ENCODE measurements around the gene CFAP99. TPM values are rescaled to one million over a fixed set of nuclear protein-coding genes. Genes with fewer than 3 reads are reported as not detected.
A peak's percentile ranks its signal among the peaks of the same experiment; 100 is the strongest.

The CFAP99 gene
- total and polyA plus RNA-seq, 9 of the 15 experiments (the other 6 are each of a cell fraction or from before 2014, with no cell fraction given): 0.07 to 0.18 (median 0.09) TPM; not detected in 6

DNA sequence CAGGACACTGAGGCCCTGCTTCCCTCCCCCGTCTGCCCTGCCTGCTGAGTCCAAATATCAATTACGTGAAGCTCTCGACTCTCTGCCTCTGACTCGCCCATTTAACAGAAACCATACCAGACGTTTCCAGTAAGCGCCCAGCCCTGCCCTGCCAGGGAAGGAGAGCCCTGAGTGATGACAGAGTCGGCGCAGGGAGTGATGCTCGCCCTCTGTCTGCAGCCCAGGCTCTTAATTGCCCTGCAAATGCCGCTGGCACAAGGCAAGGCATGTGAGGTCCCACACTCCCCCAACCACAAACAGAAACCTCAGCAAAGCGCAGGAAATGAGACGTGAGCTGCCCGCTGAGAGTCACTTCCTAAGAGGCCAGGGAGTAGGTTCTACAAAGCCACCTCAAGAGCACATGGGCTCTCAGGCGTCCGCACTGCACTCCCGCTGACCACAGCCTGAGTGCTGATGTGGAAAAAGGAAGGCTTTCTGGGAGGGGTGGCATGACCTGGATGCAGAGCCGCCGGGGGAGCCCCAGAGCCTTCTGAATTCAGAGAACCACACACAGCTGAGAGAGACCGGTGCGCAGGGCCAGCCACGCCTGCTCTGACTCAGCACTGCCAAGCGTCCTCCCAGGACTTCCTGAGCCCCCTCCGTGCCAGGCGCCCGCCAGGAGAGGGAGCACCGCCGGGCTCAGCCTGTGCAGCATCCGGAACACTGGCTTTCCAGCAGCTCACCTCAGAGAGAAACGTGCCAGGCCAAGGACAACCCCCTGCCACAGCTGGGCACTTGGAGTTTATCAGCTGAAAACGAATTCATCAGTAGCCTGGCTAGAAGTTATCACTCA lies 5.7 kb upstream of the CFAP99 start (continued):
- TF ChIP-seq ZBTB7A (IDR thresholded peaks at IDR 0.05; ENCODE audit: borderline replicate concordance, control insufficient read depth, low read depth, low read length) (no peak; the same call in 1 of the 2 replicates), ZNF445 (CRISPR knock-in tag; IDR thresholded peaks at IDR 0.05; ENCODE audit: low read depth) (no peak), SAFB (IDR thresholded peaks at IDR 0.05; ENCODE audit: borderline replicate concordance, low read depth, low read length) (no peak), ELF1 (tag; IDR thresholded peaks at IDR 0.05) (peak; percentile 50; the same call in 1 of the 2 replicates), HIVEP1 (CRISPR knock-in tag; IDR thresholded peaks at IDR 0.05) (no peak), TGIF2 (CRISPR knock-in tag; IDR thresholded peaks at IDR 0.05) (no peak), HNRNPH1 (optimal IDR thresholded peaks at IDR 0.05; ENCODE audit: low read depth, low read length) (no peak), HMG20A (CRISPR knock-in tag; conservative IDR thresholded peaks at IDR 0.05) (no peak), CHD4 (IDR thresholded peaks at IDR 0.05; ENCODE audit: insufficient read depth, insufficient replicate concordance, low read depth, low read length, poor library complexity, severe bottlenecking) (no peak), PHF21A (IDR thresholded peaks at IDR 0.05; ENCODE audit: borderline replicate concordance, low read depth) (no peak), PHF8 (IDR thresholded peaks at IDR 0.05; ENCODE audit: borderline replicate concordance, low read length) (peak; percentile 35; the same call in 1 of the 2 replicates), ZEB2 (IDR thresholded peaks at IDR 0.05) (peak; percentile 12; the same call in 1 of the 2 replicates), SUPT5H (IDR thresholded peaks at IDR 0.05) (peak; percentile 51; the same call in 1 of the 2 replicates), ZNF165 (CRISPR knock-in tag; IDR thresholded peaks at IDR 0.05; ENCODE audit: borderline replicate concordance) (no peak), SOX6 (IDR thresholded peaks at IDR 0.05) (no peak; the same call in 1 of the 2 replicates), EHMT2 (IDR thresholded peaks at IDR 0.05) (peak; percentile 45; the same call in 1 of the 2 replicates), BACH1 (tag; IDR thresholded peaks at IDR 0.05) (peak; percentile 71), ZNF24 (IDR thresholded peaks at IDR 0.05) (no peak), MED1 (CRISPR knock-in tag; IDR thresholded peaks at IDR 0.05; ENCODE audit: borderline replicate concordance) (no peak)
- TF ChIP-seq, protein P1, sequence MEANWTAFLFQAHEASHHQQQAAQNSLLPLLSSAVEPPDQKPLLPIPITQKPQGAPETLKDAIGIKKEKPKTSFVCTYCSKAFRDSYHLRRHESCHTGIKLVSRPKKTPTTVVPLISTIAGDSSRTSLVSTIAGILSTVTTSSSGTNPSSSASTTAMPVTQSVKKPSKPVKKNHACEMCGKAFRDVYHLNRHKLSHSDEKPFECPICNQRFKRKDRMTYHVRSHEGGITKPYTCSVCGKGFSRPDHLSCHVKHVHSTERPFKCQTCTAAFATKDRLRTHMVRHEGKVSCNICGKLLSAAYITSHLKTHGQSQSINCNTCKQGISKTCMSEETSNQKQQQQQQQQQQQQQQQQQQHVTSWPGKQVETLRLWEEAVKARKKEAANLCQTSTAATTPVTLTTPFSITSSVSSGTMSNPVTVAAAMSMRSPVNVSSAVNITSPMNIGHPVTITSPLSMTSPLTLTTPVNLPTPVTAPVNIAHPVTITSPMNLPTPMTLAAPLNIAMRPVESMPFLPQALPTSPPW (CRISPR knock-in tag; IDR thresholded peaks at IDR 0.05): peak; percentile 62
- TF ChIP-seq, protein P2, sequence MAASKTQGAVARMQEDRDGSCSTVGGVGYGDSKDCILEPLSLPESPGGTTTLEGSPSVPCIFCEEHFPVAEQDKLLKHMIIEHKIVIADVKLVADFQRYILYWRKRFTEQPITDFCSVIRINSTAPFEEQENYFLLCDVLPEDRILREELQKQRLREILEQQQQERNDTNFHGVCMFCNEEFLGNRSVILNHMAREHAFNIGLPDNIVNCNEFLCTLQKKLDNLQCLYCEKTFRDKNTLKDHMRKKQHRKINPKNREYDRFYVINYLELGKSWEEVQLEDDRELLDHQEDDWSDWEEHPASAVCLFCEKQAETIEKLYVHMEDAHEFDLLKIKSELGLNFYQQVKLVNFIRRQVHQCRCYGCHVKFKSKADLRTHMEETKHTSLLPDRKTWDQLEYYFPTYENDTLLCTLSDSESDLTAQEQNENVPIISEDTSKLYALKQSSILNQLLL (CRISPR knock-in tag; IDR thresholded peaks at IDR 0.05; ENCODE audit: borderline replicate concordance): no peak
- TF ChIP-seq, protein P3, sequence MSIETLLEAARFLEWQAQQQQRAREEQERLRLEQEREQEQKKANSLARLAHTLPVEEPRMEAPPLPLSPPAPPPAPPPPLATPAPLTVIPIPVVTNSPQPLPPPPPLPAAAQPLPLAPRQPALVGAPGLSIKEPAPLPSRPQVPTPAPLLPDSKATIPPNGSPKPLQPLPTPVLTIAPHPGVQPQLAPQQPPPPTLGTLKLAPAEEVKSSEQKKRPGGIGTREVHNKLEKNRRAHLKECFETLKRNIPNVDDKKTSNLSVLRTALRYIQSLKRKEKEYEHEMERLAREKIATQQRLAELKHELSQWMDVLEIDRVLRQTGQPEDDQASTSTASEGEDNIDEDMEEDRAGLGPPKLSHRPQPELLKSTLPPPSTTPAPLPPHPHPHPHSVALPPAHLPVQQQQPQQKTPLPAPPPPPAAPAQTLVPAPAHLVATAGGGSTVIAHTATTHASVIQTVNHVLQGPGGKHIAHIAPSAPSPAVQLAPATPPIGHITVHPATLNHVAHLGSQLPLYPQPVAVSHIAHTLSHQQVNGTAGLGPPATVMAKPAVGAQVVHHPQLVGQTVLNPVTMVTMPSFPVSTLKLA (conservative IDR thresholded peaks at IDR 0.05): peak; percentile 73 to 87
- TF ChIP-seq, protein P4, sequence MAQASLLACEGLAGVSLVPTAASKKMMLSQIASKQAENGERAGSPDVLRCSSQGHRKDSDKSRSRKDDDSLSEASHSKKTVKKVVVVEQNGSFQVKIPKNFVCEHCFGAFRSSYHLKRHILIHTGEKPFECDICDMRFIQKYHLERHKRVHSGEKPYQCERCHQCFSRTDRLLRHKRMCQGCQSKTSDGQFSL (CRISPR knock-in tag; IDR thresholded peaks at IDR 0.05): no peak
- TF ChIP-seq, protein P4 (tag; IDR thresholded peaks at IDR 0.05): no peak

Data from K562 (cell line).